Colonic mucosa (tissue), 4 donors: Measurements from ENCODE around the gene DAP. TPM values are rescaled to one million over a fixed set of nuclear protein-coding genes. Genes with fewer than 3 reads are reported as not detected.

ENCODE experiments used
- DNase-seq: peaks from one replicate; pipeline ENCODE4 v3.0.0-alpha.2; 2020
- H3K27ac ChIP-seq: fragments of 200-600 bp; one replicate; pipeline ENCODE4 v1.8.0; 2021
- H3K27me3 ChIP-seq: fragments of 200-600 bp; one replicate; pipeline ENCODE4 v1.8.0; 2021
- H3K36me3 ChIP-seq: fragments of 200-600 bp; one replicate; pipeline ENCODE4 v1.8.0; 2021
- H3K4me1 ChIP-seq: fragments of 200-600 bp; one replicate; pipeline ENCODE4 v1.8.0; 2021; ENCODE audit warnings: mild to moderate bottlenecking
- H3K4me3 ChIP-seq: fragments of 200-600 bp; one replicate; pipeline ENCODE4 v1.8.0; 2021
- H3K9ac ChIP-seq, 2 donors: one replicate each; pipeline ENCODE4 v1.7.0; 2013; ENCODE audit warnings: control low read depth in 2 of 2, low read depth in 2 of 2, low read length in 2 of 2
- H3K9me3 ChIP-seq: fragments of 200-600 bp; one replicate; pipeline ENCODE4 v1.8.0; 2021
- intact Hi-C: fragments of 100-400 bp; cut with DNase I; formaldehyde crosslinking; loops from one replicate; pipeline ENCODE4 v1.14.1; 2022
- total RNA-seq, 2 donors: library from RNA; stranded (reverse); fragmentation: NEBNext Ultra II Directional in 1 of 2; extraction: Animal tissue kit (Norgen Biotek cat#: 25700) in 1 of 2; gene quantifications; one replicate each; pipeline ENCODE4 v1.2.1, GENCODE V29; 2021
- TF ChIP-seq, protein P1 (sequence below): fragments of 200-600 bp; IDR thresholded peaks from one replicate; pipeline ENCODE4 v1.8.0; 2022; ENCODE audit warnings: antibody characterized with exemption, mild to moderate bottlenecking
- donor health status: healthy.
- donor health status: DM: no; HTN: no; CAD: no.
- donor health status: DM: no; HTN: no; CAD: no.

Gene DAP
- total RNA-seq, 2 donors from 2014 or later: 106 to 133 TPM

DNA sequence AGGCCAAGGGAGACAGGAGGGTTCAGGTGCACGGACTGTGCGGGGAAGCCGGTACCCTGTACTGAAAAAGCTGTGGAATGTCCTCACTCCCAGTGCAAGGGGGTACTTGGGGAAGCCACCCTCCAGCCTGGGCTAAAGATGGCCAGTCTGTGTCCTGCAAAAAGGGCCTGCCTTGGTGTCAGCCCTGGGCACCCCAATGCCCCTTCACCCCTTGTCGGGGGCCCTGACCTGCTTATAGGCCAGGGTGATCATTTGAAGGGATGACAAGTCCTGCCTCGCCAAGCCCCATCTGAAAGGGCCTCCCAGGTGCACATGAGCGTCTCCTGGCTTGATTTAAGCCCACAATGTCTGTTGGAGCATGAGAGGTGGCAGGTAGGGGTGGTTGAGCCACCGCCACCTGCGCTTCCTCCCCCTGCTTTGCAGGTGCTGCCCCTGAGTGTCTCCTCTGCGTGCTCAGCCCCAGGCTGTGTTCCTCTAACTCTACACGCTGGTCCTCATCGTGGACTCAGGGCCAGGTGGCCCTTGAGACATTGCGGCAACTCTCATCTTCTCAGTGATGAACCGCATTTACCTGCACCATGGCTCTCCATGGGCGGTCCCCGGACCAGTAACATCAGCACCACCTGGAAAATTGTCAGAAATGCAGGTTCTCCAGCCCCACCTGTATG, 100.2 kb downstream of the DAP start:
- intact Hi-C loops: no loop called here
- Histone ChIP-seq H3K27ac (no peak overlapping the region), H3K4me1 (no peaks in the 10 kb centered on the region), H3K4me3 (no peak overlapping the region), H3K36me3 (no peaks in the 10 kb centered on the region), H3K9me3 (no peaks in the 10 kb centered on the region), H3K9ac (no peak overlapping the region), H3K27me3 (no peaks in the 10 kb centered on the region)
- DNase-seq: no peak
- TF ChIP-seq, protein P1, sequence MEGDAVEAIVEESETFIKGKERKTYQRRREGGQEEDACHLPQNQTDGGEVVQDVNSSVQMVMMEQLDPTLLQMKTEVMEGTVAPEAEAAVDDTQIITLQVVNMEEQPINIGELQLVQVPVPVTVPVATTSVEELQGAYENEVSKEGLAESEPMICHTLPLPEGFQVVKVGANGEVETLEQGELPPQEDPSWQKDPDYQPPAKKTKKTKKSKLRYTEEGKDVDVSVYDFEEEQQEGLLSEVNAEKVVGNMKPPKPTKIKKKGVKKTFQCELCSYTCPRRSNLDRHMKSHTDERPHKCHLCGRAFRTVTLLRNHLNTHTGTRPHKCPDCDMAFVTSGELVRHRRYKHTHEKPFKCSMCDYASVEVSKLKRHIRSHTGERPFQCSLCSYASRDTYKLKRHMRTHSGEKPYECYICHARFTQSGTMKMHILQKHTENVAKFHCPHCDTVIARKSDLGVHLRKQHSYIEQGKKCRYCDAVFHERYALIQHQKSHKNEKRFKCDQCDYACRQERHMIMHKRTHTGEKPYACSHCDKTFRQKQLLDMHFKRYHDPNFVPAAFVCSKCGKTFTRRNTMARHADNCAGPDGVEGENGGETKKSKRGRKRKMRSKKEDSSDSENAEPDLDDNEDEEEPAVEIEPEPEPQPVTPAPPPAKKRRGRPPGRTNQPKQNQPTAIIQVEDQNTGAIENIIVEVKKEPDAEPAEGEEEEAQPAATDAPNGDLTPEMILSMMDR: no peak

- no peaks in the 10 kb centered on the region for H3K36me3 ChIP-seq
- no peaks in the 10 kb centered on the region for H3K9me3 ChIP-seq
- TF ChIP-seq, protein P1: no peak
- H3K4me1 ChIP-seq: no peaks in the 10 kb centered on the region
- H3K9ac ChIP-seq: no peak overlapping the region
- intact Hi-C loops: no loop called here
- H3K27me3 ChIP-seq: no peaks in the 10 kb centered on the region
- H3K4me3 ChIP-seq: no peak overlapping the region
- DNase-seq: no peak
- H3K27ac ChIP-seq: no peak overlapping the region
Observed at GRCh38 chr5:10660135-10660534, 100.9 kb downstream of the DAP start.

DNA sequence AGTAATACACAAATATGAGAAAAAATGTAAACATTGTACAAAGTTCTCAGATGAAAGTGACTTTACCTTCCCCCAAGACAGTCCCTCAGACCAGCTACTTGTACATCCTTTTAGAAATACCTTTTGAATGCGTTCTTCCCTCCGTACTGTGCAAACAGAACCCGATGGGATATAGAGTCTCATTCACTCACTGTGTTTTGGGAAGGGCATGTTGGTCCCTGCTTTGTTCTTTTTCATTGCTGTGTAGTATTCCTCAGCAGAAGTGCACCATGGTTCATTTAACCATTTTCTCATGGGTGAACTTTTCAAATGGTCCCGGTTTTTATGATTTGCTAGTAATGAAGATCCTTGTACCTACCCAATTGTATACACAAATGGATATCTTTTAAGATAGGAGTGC, 102.8 kb downstream of the DAP start:
- Histone ChIP-seq H3K36me3 (no peaks in the 10 kb centered on the region), H3K9me3 (no peaks in the 10 kb centered on the region), H3K9ac (no peak overlapping the region), H3K4me1 (no peaks in the 10 kb centered on the region), H3K27me3 (no peaks in the 10 kb centered on the region), H3K4me3 (no peak overlapping the region), H3K27ac (no peak overlapping the region)
- TF ChIP-seq, protein P1: no peak
- no peak for DNase-seq
- intact Hi-C loops: no loop called here

DNA sequence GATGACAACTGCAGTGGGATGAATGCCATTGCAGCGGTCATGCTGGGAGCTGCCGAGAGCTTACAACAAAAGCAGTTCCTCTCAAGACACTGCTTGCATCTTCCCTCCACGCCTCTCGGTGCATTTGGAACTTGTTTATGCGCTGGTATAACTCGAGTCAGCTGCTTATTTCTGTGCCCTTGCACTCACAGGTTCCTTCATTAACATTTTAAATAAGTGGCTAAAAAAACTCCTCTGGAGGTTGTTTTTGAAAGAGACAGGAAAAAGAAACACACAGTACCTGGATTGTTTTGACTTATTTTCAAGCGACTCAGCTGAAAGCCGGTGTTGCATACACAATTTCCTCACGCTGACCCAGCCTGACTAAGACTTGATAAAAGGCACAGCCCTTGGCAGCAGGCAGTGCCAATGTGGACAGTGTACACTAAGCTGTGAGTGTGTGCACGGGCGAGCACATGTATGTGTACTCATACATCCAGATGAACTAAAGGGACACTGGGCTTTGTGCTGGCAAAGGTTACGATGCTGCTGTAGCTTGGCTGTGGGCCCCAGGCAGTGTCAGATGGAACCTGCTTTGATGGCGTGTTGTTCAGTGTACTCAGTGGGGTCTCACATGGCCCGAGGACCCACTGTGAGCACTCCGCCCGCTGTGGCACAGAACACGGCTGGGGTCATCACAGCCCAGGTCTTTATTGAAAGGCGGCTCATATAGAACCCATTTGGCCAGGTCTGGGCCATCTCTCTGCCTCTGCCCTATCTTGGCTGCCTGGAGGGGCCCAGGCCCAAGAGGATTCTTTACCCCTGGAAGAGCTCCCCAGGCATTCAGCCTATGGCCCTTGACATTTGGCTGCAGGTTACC, 104.8 kb downstream of the DAP start:
- Histone ChIP-seq H3K4me1 (no peaks in the 10 kb centered on the region), H3K9ac (no peak overlapping the region), H3K27ac (no peak overlapping the region), H3K4me3 (no peak overlapping the region), H3K36me3 (no peaks in the 10 kb centered on the region), H3K9me3 (no peaks in the 10 kb centered on the region), H3K27me3 (no peaks in the 10 kb centered on the region)
- TF ChIP-seq, protein P1: no peak
- intact Hi-C loops: no loop called here
- DNase-seq: no peak

- Histone ChIP-seq H3K36me3 (no peaks in the 10 kb centered on the region), H3K9me3 (no peaks in the 10 kb centered on the region), H3K9ac (no peak overlapping the region), H3K4me1 (no peaks in the 10 kb centered on the region), H3K4me3 (no peak overlapping the region), H3K27me3 (no peaks in the 10 kb centered on the region), H3K27ac (no peak overlapping the region)
- DNase-seq: no peak
- intact Hi-C loops: no loop called here
- TF ChIP-seq, protein P1: no peak
Observed at GRCh38 chr5:10655161-10655971, 105.7 kb downstream of the DAP start.
